HEK293 (cell line): Measurements from ENCODE around the gene TTBK1.

Experiments used
- CTCF ChIA-PET: fragments of 350-600 bp; formaldehyde crosslinking; extraction: SDS; loops from one replicate; lab custom pipeline; 2021; ENCODE audit warnings: antibody characterized with exemption; lab: Yijun Ruan, JAX
- POLR2A ChIA-PET: fragments of 300-600 bp; formaldehyde crosslinking; extraction: SDS; loops from one replicate; lab custom pipeline; 2020; ENCODE audit warnings: antibody characterized with exemption, inconsistent platforms; lab: Yijun Ruan, JAX
- H3K27ac ChIP-seq: fragments of 200-500 bp; sonication (Bioruptor generic); 2 replicates; pipeline ENCODE4 v1.5.1; 2014; ENCODE audit warnings: low read depth, low read length, control low read depth, inconsistent platforms; ENCODE audit errors: extremely low read depth
- H3K36me3 ChIP-seq, 2 experiments: fragments of 200-500 bp in 1 of 2; sonication (Bioruptor generic) in 1 of 2; 1 replicate in 1 of 2; 2 replicates in 1 of 2; pipeline ENCODE4 v1.5.1; 2014 to 2017; ENCODE audit warnings: inconsistent platforms in 2 of 2, low read length in 2 of 2; ENCODE audit not compliant: control insufficient read depth in 2 of 2, insufficient read depth in 1 of 2
- H3K4me1 ChIP-seq: fragments of 200-500 bp; sonication (Bioruptor generic); 2 replicates; pipeline ENCODE4 v1.5.1; 2014; ENCODE audit warnings: mild to moderate bottlenecking, low read length, inconsistent platforms; ENCODE audit not compliant: control insufficient read depth, insufficient read depth
- H3K4me3 ChIP-seq: 2 replicates; pipeline ENCODE4 v1.5.1; 2011; ENCODE audit warnings: low read depth, mild to moderate bottlenecking, control low read depth, low read length, moderate library complexity
- H3K9me3 ChIP-seq: fragments of 200-500 bp; sonication (Bioruptor generic); 2 replicates; pipeline ENCODE4 v1.5.1; 2014; ENCODE audit warnings: low read depth, low read length, inconsistent platforms; ENCODE audit not compliant: control insufficient read depth, insufficient read depth
- HOXC10 ChIP-seq: sonication (generic); formaldehyde crosslinking; IDR thresholded peaks from 2 replicates; pipeline ENCODE4 v1.8.1; 2023; ENCODE audit warnings: mild to moderate bottlenecking, missing genetic modification reagents
- KLF10 ChIP-seq: fragments of 450-650 bp; IDR thresholded peaks from 2 replicates; pipeline ENCODE4 v1.5.1; 2018; ENCODE audit warnings: missing biosample characterization, mild to moderate bottlenecking, missing genetic modification characterization
- OSR2 ChIP-seq: fragments of 450-650 bp; formaldehyde crosslinking; IDR thresholded peaks from 2 replicates; pipeline ENCODE4 v1.5.1; 2016; ENCODE audit warnings: missing biosample characterization, missing genetic modification characterization
- SP7 ChIP-seq: fragments of 450-650 bp; formaldehyde crosslinking; IDR thresholded peaks from 2 replicates; pipeline ENCODE4 v1.5.1; 2016; ENCODE audit warnings: missing biosample characterization, missing genetic modification characterization
- ZBTB49 ChIP-seq: fragments of 450-650 bp; formaldehyde crosslinking; IDR thresholded peaks from 2 replicates; pipeline ENCODE4 v1.5.1; 2016; ENCODE audit warnings: missing biosample characterization, missing genetic modification characterization, low read depth
- ZBTB6 ChIP-seq: fragments of 450-650 bp; formaldehyde crosslinking; IDR thresholded peaks from 2 replicates; pipeline ENCODE4 v1.5.1; 2017; ENCODE audit warnings: missing biosample characterization, missing genetic modification characterization
- ZBTB7A ChIP-seq: fragments of 450-650 bp; formaldehyde crosslinking; IDR thresholded peaks from 2 replicates; pipeline ENCODE4 v1.5.1; 2016; ENCODE audit warnings: low read depth, missing biosample characterization, missing genetic modification characterization
- ZFHX2 ChIP-seq: fragments of 450-650 bp; formaldehyde crosslinking; conservative IDR thresholded peaks from 2 replicates; pipeline ENCODE4 v1.5.1; 2016; ENCODE audit warnings: missing biosample characterization, missing genetic modification characterization
- ZFP37 ChIP-seq: fragments of 450-650 bp; formaldehyde crosslinking; IDR thresholded peaks from 2 replicates; pipeline ENCODE4 v1.5.1; 2016; ENCODE audit warnings: missing biosample characterization, missing genetic modification characterization
- ZIC2 ChIP-seq: fragments of 450-650 bp; formaldehyde crosslinking; IDR thresholded peaks from 2 replicates; pipeline ENCODE4 v1.5.1; 2016; ENCODE audit warnings: missing biosample characterization, missing genetic modification characterization
- ZNF114 ChIP-seq: fragments of 450-650 bp; formaldehyde crosslinking; IDR thresholded peaks from 2 replicates; pipeline ENCODE4 v1.5.0; 2017; ENCODE audit warnings: missing biosample characterization, missing genetic modification characterization
- ZNF18 ChIP-seq: fragments of 450-650 bp; formaldehyde crosslinking; IDR thresholded peaks from 2 replicates; pipeline ENCODE4 v1.5.1; 2016; ENCODE audit warnings: missing biosample characterization, missing genetic modification characterization
- ZNF24 ChIP-seq: fragments of 450-650 bp; formaldehyde crosslinking; IDR thresholded peaks from 2 replicates; pipeline ENCODE4 v1.5.1; 2016; ENCODE audit warnings: missing biosample characterization, missing genetic modification characterization
- ZNF37A ChIP-seq: fragments of 450-650 bp; IDR thresholded peaks from 2 replicates; pipeline ENCODE4 v1.5.1; 2018; ENCODE audit warnings: missing biosample characterization, missing genetic modification characterization
- ZNF529 ChIP-seq: fragments of 450-650 bp; formaldehyde crosslinking; IDR thresholded peaks from 2 replicates; pipeline ENCODE4 v1.5.1; 2017; ENCODE audit warnings: missing genetic modification characterization, missing biosample characterization; ENCODE audit not compliant: insufficient replicate concordance
- ZNF580 ChIP-seq: fragments of 450-650 bp; formaldehyde crosslinking; IDR thresholded peaks from 2 replicates; pipeline ENCODE4 v1.5.1; 2016; ENCODE audit warnings: missing biosample characterization, missing genetic modification characterization
- ZNF621 ChIP-seq: fragments of 450-650 bp; formaldehyde crosslinking; IDR thresholded peaks from 2 replicates; pipeline ENCODE4 v1.5.1; 2017; ENCODE audit warnings: missing biosample characterization, missing genetic modification characterization
- ZNF664 ChIP-seq: fragments of 450-650 bp; formaldehyde crosslinking; IDR thresholded peaks from 2 replicates; pipeline ENCODE4 v1.5.1; 2016; ENCODE audit warnings: missing biosample characterization, missing genetic modification characterization
- ZNF707 ChIP-seq: fragments of 450-650 bp; formaldehyde crosslinking; IDR thresholded peaks from 2 replicates; pipeline ENCODE4 v1.5.1; 2016; ENCODE audit warnings: missing biosample characterization, missing genetic modification characterization
- TF ChIP-seq, protein P1 (sequence below): fragments of 450-650 bp; formaldehyde crosslinking; optimal IDR thresholded peaks from 2 replicates; pipeline ENCODE3; 2016; ENCODE audit warnings: missing biosample characterization, mild to moderate bottlenecking, missing genetic modification characterization
- TF ChIP-seq, protein P2 (sequence below): fragments of 450-650 bp; formaldehyde crosslinking; IDR thresholded peaks from 2 replicates; pipeline ENCODE4 v1.5.1; 2016; ENCODE audit warnings: missing biosample characterization, missing genetic modification characterization
- TF ChIP-seq, protein P3 (sequence below): fragments of 450-650 bp; formaldehyde crosslinking; IDR thresholded peaks from 2 replicates; pipeline ENCODE4 v1.5.1; 2016; ENCODE audit warnings: missing biosample characterization, missing genetic modification characterization, borderline replicate concordance

The TTBK1 gene

GRCh38 chr6:43297644-43298564, 54.6 kb downstream of the TTBK1 start, which contains the start of gene SLC22A7 (continued):
- TF ChIP-seq ZBTB49 (no peak), ZNF18 (no peak), OSR2 (tag by site-specific recombination) (no peak), ZNF114 (tag by site-specific recombination) (no peak), ZNF580 (no peak), SP7 (no peak), ZNF621 (tag by site-specific recombination) (no peak), ZBTB7A (tag by site-specific recombination) (no peak)
- TF ChIP-seq, protein P1, sequence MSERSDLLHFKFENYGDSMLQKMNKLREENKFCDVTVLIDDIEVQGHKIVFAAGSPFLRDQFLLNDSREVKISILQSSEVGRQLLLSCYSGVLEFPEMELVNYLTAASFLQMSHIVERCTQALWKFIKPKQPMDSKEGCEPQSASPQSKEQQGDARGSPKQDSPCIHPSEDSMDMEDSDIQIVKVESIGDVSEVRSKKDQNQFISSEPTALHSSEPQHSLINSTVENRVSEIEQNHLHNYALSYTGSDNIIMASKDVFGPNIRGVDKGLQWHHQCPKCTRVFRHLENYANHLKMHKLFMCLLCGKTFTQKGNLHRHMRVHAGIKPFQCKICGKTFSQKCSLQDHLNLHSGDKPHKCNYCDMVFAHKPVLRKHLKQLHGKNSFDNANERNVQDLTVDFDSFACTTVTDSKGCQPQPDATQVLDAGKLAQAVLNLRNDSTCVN (tag by site-specific recombination): no peak
- TF ChIP-seq, protein P2, sequence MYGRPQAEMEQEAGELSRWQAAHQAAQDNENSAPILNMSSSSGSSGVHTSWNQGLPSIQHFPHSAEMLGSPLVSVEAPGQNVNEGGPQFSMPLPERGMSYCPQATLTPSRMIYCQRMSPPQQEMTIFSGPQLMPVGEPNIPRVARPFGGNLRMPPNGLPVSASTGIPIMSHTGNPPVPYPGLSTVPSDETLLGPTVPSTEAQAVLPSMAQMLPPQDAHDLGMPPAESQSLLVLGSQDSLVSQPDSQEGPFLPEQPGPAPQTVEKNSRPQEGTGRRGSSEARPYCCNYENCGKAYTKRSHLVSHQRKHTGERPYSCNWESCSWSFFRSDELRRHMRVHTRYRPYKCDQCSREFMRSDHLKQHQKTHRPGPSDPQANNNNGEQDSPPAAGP (tag by site-specific recombination): no peak

DNA sequence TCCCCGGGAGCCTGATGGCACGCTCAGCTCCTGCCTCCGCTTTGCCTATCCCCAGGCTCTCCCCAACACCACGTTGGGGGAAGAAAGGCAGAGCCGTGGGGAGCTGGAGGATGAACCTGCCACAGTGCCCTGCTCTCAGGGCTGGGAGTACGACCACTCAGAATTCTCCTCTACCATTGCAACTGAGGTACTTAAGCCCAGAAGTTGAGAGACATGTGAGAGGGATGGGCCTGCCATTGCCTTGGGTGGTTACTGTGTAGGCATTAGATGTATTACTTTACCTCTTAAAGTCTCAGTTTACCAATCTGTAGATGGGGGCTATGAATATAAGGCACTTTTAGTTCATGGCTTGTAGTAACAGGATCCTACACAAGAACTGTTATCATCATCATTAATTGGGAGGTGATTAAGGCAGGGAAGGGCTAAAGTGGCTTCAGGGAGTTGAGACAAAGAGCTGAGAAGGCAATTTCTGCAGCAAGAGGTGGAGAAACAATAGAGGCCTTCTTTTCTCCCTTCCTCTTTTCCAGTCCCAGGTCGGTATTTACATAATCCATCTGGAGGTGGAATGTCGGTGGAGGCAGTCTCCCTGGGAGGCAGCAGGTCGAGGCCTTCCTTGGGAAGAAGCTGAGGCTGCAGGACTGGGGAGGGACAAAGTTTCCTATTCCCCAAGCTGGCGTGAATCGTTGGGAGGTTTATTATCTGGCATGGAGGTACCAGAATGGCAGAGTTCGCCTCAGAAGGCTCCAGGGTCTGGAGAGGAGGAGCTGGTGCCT, 55.5 kb downstream of the TTBK1 start:
- TF ChIP-seq ZFP37 (tag by site-specific recombination): no peak
- no peak for TF ChIP-seq ZNF707 (tag by site-specific recombination)
- no peak for TF ChIP-seq ZFHX2 (tag by site-specific recombination)
- no peak for TF ChIP-seq ZNF529 (tag by site-specific recombination)
- TF ChIP-seq KLF10 (tag by site-specific recombination): no peak
- TF ChIP-seq, protein P3, sequence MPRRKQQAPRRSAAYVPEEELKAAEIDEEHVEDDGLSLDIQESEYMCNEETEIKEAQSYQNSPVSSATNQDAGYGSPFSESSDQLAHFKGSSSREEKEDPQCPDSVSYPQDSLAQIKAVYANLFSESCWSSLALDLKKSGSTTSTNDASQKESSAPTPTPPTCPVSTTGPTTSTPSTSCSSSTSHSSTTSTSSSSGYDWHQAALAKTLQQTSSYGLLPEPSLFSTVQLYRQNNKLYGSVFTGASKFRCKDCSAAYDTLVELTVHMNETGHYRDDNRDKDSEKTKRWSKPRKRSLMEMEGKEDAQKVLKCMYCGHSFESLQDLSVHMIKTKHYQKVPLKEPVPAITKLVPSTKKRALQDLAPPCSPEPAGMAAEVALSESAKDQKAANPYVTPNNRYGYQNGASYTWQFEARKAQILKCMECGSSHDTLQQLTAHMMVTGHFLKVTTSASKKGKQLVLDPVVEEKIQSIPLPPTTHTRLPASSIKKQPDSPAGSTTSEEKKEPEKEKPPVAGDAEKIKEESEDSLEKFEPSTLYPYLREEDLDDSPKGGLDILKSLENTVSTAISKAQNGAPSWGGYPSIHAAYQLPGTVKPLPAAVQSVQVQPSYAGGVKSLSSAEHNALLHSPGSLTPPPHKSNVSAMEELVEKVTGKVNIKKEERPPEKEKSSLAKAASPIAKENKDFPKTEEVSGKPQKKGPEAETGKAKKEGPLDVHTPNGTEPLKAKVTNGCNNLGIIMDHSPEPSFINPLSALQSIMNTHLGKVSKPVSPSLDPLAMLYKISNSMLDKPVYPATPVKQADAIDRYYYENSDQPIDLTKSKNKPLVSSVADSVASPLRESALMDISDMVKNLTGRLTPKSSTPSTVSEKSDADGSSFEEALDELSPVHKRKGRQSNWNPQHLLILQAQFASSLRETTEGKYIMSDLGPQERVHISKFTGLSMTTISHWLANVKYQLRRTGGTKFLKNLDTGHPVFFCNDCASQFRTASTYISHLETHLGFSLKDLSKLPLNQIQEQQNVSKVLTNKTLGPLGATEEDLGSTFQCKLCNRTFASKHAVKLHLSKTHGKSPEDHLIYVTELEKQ (tag by site-specific recombination): no peak
- no peak for TF ChIP-seq HOXC10 (CRISPR knock-in tag)
- TF ChIP-seq ZBTB6 (tag by site-specific recombination): no peak
- no peak for TF ChIP-seq ZNF37A (tag by site-specific recombination)
- TF ChIP-seq ZNF664: no peak
- TF ChIP-seq ZIC2: no peak
- no peak for TF ChIP-seq ZNF24 (tag by site-specific recombination)
- H3K36me3 ChIP-seq: no peaks in the 10 kb centered on the region
- H3K4me1 ChIP-seq: no peaks in the 10 kb centered on the region
- no peak overlapping the region for H3K27ac ChIP-seq
- CTCF ChIA-PET: interaction anchor here (0.7 to 1.5 kb wide), 3 partner anchors 8 to 36 kb away, joined by 3 to 6 read pairs (median 5); no protein-coding TSS in a partner anchor
- H3K9me3 ChIP-seq: no peaks in the 10 kb centered on the region
- POLR2A ChIA-PET: interaction anchor here (0.9 kb wide), 1 partner anchor 10 kb away, joined by 3 read pairs; the partner anchor contains the start of gene CRIP3
- no peak overlapping the region for H3K4me3 ChIP-seq
